ENCODE data around the gene SUGCT. TPM values are rescaled to one million over a fixed set of nuclear protein-coding genes. Genes with fewer than 3 reads are reported as not detected.

SUGCT gene
- polyA plus RNA-seq, 1 of the 3 experiments (the other 2 are of a cell fraction) = 53.7 TPM

DNA sequence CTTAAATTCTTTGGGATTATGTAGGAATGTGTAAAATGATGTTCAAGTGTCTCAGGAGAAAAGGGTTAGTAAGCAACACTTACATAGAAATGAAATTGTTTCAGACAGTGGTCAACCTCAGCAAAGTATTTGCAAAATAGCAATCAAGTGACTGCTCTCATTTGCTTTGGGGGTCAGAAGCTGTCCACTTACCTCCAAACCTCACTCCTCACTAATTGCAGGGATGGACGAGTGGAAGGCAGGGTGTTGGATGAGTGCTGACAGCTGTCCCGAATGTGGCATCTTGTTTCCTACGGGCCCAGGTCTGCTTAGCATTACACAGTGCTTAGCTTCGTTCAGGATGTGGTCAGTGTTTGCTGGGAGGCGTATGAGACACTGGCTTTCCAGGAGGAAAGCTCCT is 437.0 kb downstream of the SUGCT start (continued):
- TF ChIP-seq FOXJ3 (CRISPR knock-in tag; IDR thresholded peaks at IDR 0.05) (no peak), GABPA (IDR thresholded peaks at IDR 0.05; ENCODE audit: low read depth) (no peak), POLR2AphosphoS5 (IDR thresholded peaks at IDR 0.05; ENCODE audit: low read depth, low read length) (peak; percentile 56), FOXM1 (IDR thresholded peaks at IDR 0.05; ENCODE audit: low read depth) (no peak), RFX5 (IDR thresholded peaks at IDR 0.05; ENCODE audit: low read length) (no peak), ELF1 (IDR thresholded peaks at IDR 0.05) (no peak), FOSL2 (IDR thresholded peaks at IDR 0.05; ENCODE audit: borderline replicate concordance, low read depth) (peak; percentile 2; the same call in 1 of the 2 replicates), RAD21 (IDR thresholded peaks at IDR 0.05; ENCODE audit: low read length) (no peak; the same call in 1 of the 2 replicates), GATA2 (CRISPR knock-in tag; IDR thresholded peaks at IDR 0.05) (no peak), SMC3 (IDR thresholded peaks at IDR 0.05; ENCODE audit: low read depth, low read length) (peak; percentile 11; the same call in 1 of the 2 replicates), EP300 (IDR thresholded peaks at IDR 0.05; ENCODE audit: borderline replicate concordance in 1 of 2, low read depth in 1 of 2, low read length in 1 of 2) (peak; percentile 58 to 69; a peak in 3 of 4 replicates)
- TF ChIP-seq, protein P1, sequence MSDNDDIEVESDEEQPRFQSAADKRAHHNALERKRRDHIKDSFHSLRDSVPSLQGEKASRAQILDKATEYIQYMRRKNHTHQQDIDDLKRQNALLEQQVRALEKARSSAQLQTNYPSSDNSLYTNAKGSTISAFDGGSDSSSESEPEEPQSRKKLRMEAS (IDR thresholded peaks at IDR 0.05; ENCODE audit: low read depth) = no peak

DNA sequence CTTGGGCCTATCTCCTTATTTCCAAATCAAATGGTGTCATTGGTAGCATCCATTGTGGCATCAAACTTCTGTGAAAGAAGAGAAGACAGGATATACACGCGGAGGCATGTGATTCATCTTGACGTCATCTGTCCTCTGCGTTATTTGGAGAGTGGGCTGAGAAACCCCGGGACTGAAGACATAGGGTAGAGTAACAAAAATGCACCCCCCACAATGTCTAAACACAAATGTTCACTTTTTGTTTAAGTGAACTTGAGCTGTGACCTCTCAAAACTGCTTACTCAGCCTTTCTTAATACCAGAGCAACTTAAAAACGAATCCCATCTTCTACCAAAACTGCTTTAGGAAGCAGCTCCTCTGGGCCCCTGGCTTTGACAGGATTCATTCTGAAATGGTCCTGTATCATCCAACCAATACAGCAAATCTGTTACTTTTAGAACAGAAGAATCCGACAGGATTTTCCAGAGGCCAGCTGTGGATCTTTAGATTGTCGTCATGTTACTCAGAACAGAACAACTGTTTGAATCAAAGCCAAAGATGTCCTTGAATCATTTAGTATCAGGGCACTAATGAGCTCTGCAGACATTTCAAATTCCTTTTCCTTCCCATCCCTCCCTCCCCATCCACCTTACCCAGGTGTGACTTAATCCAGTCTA is 438.1 kb downstream of the SUGCT start:
- Histone ChIP-seq H3K4me3 (ENCODE audit: low read depth in 2 of 2, low read length in 1 of 2) (no peak overlapping the region), H3K9me3 (no peaks in the 10 kb centered on the region), H3K4me2 (no peak overlapping the region), H2AFZ (ENCODE audit: low read depth) (peak overlapping the region; percentile 4; the same call in 1 of the 2 replicates), H3K79me2 (ENCODE audit: insufficient read depth) (peaks cover 82% of the 10 kb centered on the region), H3K9me2 (no peaks in the 10 kb centered on the region), H3K27me3 (ENCODE audit: insufficient read depth) (no peaks in the 10 kb centered on the region), H3F3A (replicated peaks; ENCODE audit: insufficient read depth) (peaks cover 27% of the 10 kb centered on the region), H3K9ac (no peak overlapping the region), H3K4me1 (ENCODE audit: control insufficient read depth in 1 of 2, insufficient read depth in 2 of 2, low read depth in 1 of 2, low read length in 1 of 2) (peaks cover 17 to 23% of the 10 kb centered on the region in 2 experiments), H3K36me3 (replicated peaks in 1 of 2; ENCODE audit: control insufficient read depth in 1 of 2, insufficient read depth in 2 of 2, low read length in 1 of 2) (peaks cover 9 to 11% of the 10 kb centered on the region in 2 experiments), H3K27ac (ENCODE audit: low read depth in 2 of 2, low read length in 1 of 2) (peak overlapping the region; percentile 62 to 81), H4K20me1 (ENCODE audit: insufficient read depth) (no peaks in the 10 kb centered on the region)
- WGBS (ENCODE audit: low lambda C conversion rate) = 55% methylated on average over 8 of the region's 8 CpGs
- POLR2A ChIA-PET = no interaction called here
- CTCF ChIA-PET = interaction anchor here (1.0 to 2.3 kb wide), 7 partner anchors 10 to 1132 kb away, joined by 3 to 4 read pairs (median 3); no protein-coding TSS in a partner anchor
- DNase-seq = no peak
- TF ChIP-seq TEAD4 (IDR thresholded peaks at IDR 0.05; ENCODE audit: borderline replicate concordance, insufficient read depth) = no peak
- no peak for TF ChIP-seq RCOR1 (IDR thresholded peaks at IDR 0.05; ENCODE audit: low read length)
- TF ChIP-seq TAF1 (IDR thresholded peaks at IDR 0.05; ENCODE audit: borderline replicate concordance, low read depth, low read length) = no peak
- peak; percentile 52; the same call in 1 of the 2 replicates for TF ChIP-seq FOSL2 (IDR thresholded peaks at IDR 0.05; ENCODE audit: borderline replicate concordance, low read depth)
- TF ChIP-seq, protein P2, sequence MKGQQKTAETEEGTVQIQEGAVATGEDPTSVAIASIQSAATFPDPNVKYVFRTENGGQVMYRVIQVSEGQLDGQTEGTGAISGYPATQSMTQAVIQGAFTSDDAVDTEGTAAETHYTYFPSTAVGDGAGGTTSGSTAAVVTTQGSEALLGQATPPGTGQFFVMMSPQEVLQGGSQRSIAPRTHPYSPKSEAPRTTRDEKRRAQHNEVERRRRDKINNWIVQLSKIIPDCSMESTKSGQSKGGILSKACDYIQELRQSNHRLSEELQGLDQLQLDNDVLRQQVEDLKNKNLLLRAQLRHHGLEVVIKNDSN (IDR thresholded peaks at IDR 0.05; ENCODE audit: borderline replicate concordance, low read depth) = no peak
- TF ChIP-seq, protein P3, sequence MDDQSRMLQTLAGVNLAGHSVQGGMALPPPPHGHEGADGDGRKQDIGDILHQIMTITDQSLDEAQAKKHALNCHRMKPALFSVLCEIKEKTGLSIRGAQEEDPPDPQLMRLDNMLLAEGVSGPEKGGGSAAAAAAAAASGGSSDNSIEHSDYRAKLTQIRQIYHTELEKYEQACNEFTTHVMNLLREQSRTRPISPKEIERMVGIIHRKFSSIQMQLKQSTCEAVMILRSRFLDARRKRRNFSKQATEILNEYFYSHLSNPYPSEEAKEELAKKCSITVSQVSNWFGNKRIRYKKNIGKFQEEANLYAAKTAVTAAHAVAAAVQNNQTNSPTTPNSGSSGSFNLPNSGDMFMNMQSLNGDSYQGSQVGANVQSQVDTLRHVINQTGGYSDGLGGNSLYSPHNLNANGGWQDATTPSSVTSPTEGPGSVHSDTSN (IDR thresholded peaks at IDR 0.05) = peak; percentile 41; the same call in 1 of the 2 replicates
- TF ChIP-seq NFIC (IDR thresholded peaks at IDR 0.05; ENCODE audit: borderline replicate concordance) = no peak
- TF ChIP-seq JUND (IDR thresholded peaks at IDR 0.05) = peak; percentile 30; the same call in 1 of the 2 replicates
- no peak for TF ChIP-seq FOXM1 (IDR thresholded peaks at IDR 0.05; ENCODE audit: low read depth)
- TF ChIP-seq, protein P4, sequence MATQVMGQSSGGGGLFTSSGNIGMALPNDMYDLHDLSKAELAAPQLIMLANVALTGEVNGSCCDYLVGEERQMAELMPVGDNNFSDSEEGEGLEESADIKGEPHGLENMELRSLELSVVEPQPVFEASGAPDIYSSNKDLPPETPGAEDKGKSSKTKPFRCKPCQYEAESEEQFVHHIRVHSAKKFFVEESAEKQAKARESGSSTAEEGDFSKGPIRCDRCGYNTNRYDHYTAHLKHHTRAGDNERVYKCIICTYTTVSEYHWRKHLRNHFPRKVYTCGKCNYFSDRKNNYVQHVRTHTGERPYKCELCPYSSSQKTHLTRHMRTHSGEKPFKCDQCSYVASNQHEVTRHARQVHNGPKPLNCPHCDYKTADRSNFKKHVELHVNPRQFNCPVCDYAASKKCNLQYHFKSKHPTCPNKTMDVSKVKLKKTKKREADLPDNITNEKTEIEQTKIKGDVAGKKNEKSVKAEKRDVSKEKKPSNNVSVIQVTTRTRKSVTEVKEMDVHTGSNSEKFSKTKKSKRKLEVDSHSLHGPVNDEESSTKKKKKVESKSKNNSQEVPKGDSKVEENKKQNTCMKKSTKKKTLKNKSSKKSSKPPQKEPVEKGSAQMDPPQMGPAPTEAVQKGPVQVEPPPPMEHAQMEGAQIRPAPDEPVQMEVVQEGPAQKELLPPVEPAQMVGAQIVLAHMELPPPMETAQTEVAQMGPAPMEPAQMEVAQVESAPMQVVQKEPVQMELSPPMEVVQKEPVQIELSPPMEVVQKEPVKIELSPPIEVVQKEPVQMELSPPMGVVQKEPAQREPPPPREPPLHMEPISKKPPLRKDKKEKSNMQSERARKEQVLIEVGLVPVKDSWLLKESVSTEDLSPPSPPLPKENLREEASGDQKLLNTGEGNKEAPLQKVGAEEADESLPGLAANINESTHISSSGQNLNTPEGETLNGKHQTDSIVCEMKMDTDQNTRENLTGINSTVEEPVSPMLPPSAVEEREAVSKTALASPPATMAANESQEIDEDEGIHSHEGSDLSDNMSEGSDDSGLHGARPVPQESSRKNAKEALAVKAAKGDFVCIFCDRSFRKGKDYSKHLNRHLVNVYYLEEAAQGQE (IDR thresholded peaks at IDR 0.05; ENCODE audit: low read depth, low read length) = no peak
- TF ChIP-seq, protein P1 (IDR thresholded peaks at IDR 0.05; ENCODE audit: low read depth) = peak; percentile 78
- TF ChIP-seq RAD21 (IDR thresholded peaks at IDR 0.05; ENCODE audit: low read length) = 0 out of 2 replicates have a peak, but pooled peaks have one; percentile 6
- TF ChIP-seq ELF1 (IDR thresholded peaks at IDR 0.05) = no peak
- no peak for TF ChIP-seq RFX5 (IDR thresholded peaks at IDR 0.05; ENCODE audit: low read length)
- TF ChIP-seq TCF12 (IDR thresholded peaks at IDR 0.05) = no peak
- TF ChIP-seq EZH2phosphoT487 (IDR thresholded peaks at IDR 0.05; ENCODE audit: borderline replicate concordance, low read depth) = no peak
- TF ChIP-seq, protein P5, sequence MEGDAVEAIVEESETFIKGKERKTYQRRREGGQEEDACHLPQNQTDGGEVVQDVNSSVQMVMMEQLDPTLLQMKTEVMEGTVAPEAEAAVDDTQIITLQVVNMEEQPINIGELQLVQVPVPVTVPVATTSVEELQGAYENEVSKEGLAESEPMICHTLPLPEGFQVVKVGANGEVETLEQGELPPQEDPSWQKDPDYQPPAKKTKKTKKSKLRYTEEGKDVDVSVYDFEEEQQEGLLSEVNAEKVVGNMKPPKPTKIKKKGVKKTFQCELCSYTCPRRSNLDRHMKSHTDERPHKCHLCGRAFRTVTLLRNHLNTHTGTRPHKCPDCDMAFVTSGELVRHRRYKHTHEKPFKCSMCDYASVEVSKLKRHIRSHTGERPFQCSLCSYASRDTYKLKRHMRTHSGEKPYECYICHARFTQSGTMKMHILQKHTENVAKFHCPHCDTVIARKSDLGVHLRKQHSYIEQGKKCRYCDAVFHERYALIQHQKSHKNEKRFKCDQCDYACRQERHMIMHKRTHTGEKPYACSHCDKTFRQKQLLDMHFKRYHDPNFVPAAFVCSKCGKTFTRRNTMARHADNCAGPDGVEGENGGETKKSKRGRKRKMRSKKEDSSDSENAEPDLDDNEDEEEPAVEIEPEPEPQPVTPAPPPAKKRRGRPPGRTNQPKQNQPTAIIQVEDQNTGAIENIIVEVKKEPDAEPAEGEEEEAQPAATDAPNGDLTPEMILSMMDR (IDR thresholded peaks at IDR 0.05) = no peak
- TF ChIP-seq SMC3 (IDR thresholded peaks at IDR 0.05; ENCODE audit: low read depth, low read length) = no peak

Data from SK-N-SH (cell line).